Loucy (cell line): ENCODE data around the gene ZYX.

Source experiments
- H2AFZ ChIP-seq: fragments of 200-600 bp; sonication (generic); 2 replicates; pipeline ENCODE4 v1.6.0; 2016; ENCODE audit warnings: antibody characterized with exemption, mild to moderate bottlenecking, low read length, moderate library complexity
- H3F3A ChIP-seq: fragments of 200-600 bp; 2 replicates; pipeline ENCODE4 v1.6.0; 2016; ENCODE audit warnings: antibody characterized with exemption, low read depth, mild to moderate bottlenecking
- H3K27me3 ChIP-seq: fragments of 200-600 bp; sonication (generic); 2 replicates; pipeline ENCODE4 v1.6.1; 2014; ENCODE audit warnings: low read length, mild to moderate bottlenecking; ENCODE audit not compliant: insufficient read depth, poor library complexity, severe bottlenecking
- H3K36me3 ChIP-seq: fragments of 200-600 bp; sonication (generic); 2 replicates; pipeline ENCODE4 v1.6.1; 2016; ENCODE audit warnings: low read length; ENCODE audit not compliant: insufficient read depth
- H3K4me1 ChIP-seq: fragments of 200-600 bp; sonication (generic); 2 replicates; pipeline ENCODE4 v1.5.1; 2014; ENCODE audit warnings: low read length, mild to moderate bottlenecking; ENCODE audit not compliant: insufficient read depth, poor library complexity, severe bottlenecking
- H3K4me2 ChIP-seq: fragments of 200-600 bp; sonication (generic); 2 replicates; pipeline ENCODE4 v1.6.0; 2014; ENCODE audit warnings: antibody characterized with exemption, low read length, low read depth, mild to moderate bottlenecking; ENCODE audit not compliant: poor library complexity, severe bottlenecking
- H3K4me3 ChIP-seq: fragments of 200-600 bp; sonication (generic); 2 replicates; pipeline ENCODE4 v1.5.1; 2014; ENCODE audit warnings: low read length, mild to moderate bottlenecking, mixed read lengths; ENCODE audit not compliant: poor library complexity, severe bottlenecking
- H3K79me2 ChIP-seq: fragments of 200-600 bp; sonication (generic); 2 replicates; pipeline ENCODE4 v1.6.1; 2014; ENCODE audit warnings: low read length; ENCODE audit not compliant: insufficient read depth
- H3K9ac ChIP-seq: fragments of 200-600 bp; sonication (generic); 2 replicates; pipeline ENCODE4 v1.6.0; 2014; ENCODE audit warnings: mild to moderate bottlenecking, low read depth, low read length, moderate library complexity; ENCODE audit not compliant: poor library complexity, severe bottlenecking
- H3K9me2 ChIP-seq: fragments of 200-600 bp; sonication (generic); replicated peaks from 2 replicates; pipeline ENCODE4 v1.6.1; 2016; ENCODE audit warnings: low read depth, low read length, mixed read lengths
- H3K9me3 ChIP-seq: fragments of 200-600 bp; sonication (generic); 2 replicates; pipeline ENCODE4 v1.6.1; 2014; ENCODE audit warnings: mild to moderate bottlenecking, antibody characterized with exemption, low read length, low read depth; ENCODE audit not compliant: insufficient read depth
- H4K20me1 ChIP-seq: fragments of 200-600 bp; sonication (generic); 2 replicates; pipeline ENCODE4 v1.6.0; 2014; ENCODE audit warnings: antibody characterized with exemption, low read length, mild to moderate bottlenecking; ENCODE audit not compliant: insufficient read depth, poor library complexity, severe bottlenecking
- CTCF ChIP-seq: fragments of 200-600 bp; sonication (generic); conservative IDR thresholded peaks from 2 replicates; pipeline ENCODE4 v1.5.1; 2014; ENCODE audit warnings: mild to moderate bottlenecking, antibody characterized with exemption, low read length
- EZH2phosphoT487 ChIP-seq: fragments of 200-600 bp; IDR thresholded peaks from 2 replicates; pipeline ENCODE4 v1.6.1; 2018; ENCODE audit warnings: antibody characterized with exemption, mild to moderate bottlenecking, moderate library complexity, borderline replicate concordance

ZYX gene

GRCh38 chr7:143408686-143409561, 27.8 kb downstream of the ZYX start, which contains the start of gene EPHA1:
EPHA1 (minus strand) TSS chr7:143408856; CDS start chr7:143408805, 51 bp downstream.
- Histone ChIP-seq H3K4me3 (peak within 1 kb of the TSS; percentile 78), H3K9me2 (no peaks in the 10 kb centered on the region), H3K9me3 (no peaks in the 10 kb centered on the region), H4K20me1 (no peaks in the 10 kb centered on the region), H3F3A (peaks cover 5% of the 10 kb centered on the region; the same call in 1 of the 2 replicates), H3K27me3 (no peaks in the 10 kb centered on the region), H3K79me2 (peaks cover 13% of the 10 kb centered on the region), H2AFZ (peak within 1 kb of the TSS; percentile 58), H3K4me1 (peaks cover 55% of the 10 kb centered on the region), H3K9ac (peak within 1 kb of the TSS; percentile 65), H3K4me2 (peak within 1 kb of the TSS; percentile 91), H3K36me3 (no peaks in the 10 kb centered on the region)
- TF ChIP-seq EZH2phosphoT487: no peak
- peak; percentile 51 for TF ChIP-seq CTCF

DNA sequence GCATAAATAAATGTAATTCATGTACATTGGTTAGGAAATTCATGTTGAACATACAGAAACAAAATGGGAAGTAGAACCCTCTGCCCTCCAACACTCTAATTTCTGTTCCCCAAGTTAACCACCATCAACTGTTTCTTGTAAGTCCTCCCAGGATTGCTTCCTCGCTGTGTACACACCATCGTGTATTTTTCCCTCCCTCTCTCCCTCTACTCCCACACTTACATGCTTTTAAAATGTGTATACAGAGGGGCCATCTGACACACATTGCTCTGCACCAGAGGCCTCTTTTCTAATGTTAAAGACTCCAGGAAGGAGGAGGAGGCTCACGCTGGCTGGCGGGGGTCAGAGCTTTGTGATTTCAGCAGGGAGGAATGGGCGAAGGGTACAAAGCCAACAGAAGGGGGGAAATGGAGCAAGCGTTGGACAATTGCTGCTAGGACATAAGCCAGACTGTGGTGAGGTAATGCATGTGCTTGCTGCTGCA, 29.4 kb downstream of the ZYX start:
- Histone ChIP-seq H2AFZ (no peak overlapping the region), H3K9me3 (no peaks in the 10 kb centered on the region), H3K4me1 (peaks cover 53% of the 10 kb centered on the region), H3K4me2 (peak overlapping the region; percentile 32), H3K36me3 (no peaks in the 10 kb centered on the region), H3K27me3 (no peaks in the 10 kb centered on the region), H4K20me1 (no peaks in the 10 kb centered on the region), H3F3A (peaks cover 5% of the 10 kb centered on the region; the same call in 1 of the 2 replicates), H3K9me2 (no peaks in the 10 kb centered on the region), H3K4me3 (no peak overlapping the region), H3K79me2 (peaks cover 13% of the 10 kb centered on the region), H3K9ac (no peak overlapping the region)
- TF ChIP-seq EZH2phosphoT487 (no peak), CTCF (no peak)

GRCh38 chr7:143411976-143412708, 31.0 kb downstream of the ZYX start:
- no peak overlapping the region for H3K9ac ChIP-seq
- no peak overlapping the region for H3K4me2 ChIP-seq
- peaks cover 13% of the 10 kb centered on the region for H3K79me2 ChIP-seq
- no peaks in the 10 kb centered on the region for H4K20me1 ChIP-seq
- no peaks in the 10 kb centered on the region for H3K27me3 ChIP-seq
- no peak overlapping the region for H3K4me3 ChIP-seq
- H3F3A ChIP-seq: no peaks in the 10 kb centered on the region
- H3K36me3 ChIP-seq: no peaks in the 10 kb centered on the region
- no peaks in the 10 kb centered on the region for H3K9me3 ChIP-seq
- no peak for TF ChIP-seq EZH2phosphoT487
- no peak for TF ChIP-seq CTCF
- no peak overlapping the region for H2AFZ ChIP-seq
- peaks cover 39% of the 10 kb centered on the region for H3K4me1 ChIP-seq
- no peaks in the 10 kb centered on the region for H3K9me2 ChIP-seq
